Fibroblast of villous mesenchyme (primary cell): ENCODE data around the gene CYP2W1. TPM values are rescaled to one million over a fixed set of nuclear protein-coding genes. Genes with fewer than 3 reads are reported as not detected.

ENCODE experiments used
- DNase-seq: peaks from one replicate; pipeline ENCODE4 v3.0.0-alpha.2; 2010; ENCODE audit warnings: low read depth
- H3K4me3 ChIP-seq: 2 replicates; pipeline ENCODE4 v1.5.1; 2011; ENCODE audit warnings: low read depth, mild to moderate bottlenecking, low read length
- total RNA-seq: library from RNA; depleted of rRNA; stranded (reverse); fragments of >200 nt; gene quantifications from 2 replicates; pipeline ENCODE4 v1.2.3, GENCODE V29; 2012
- TF ChIP-seq, protein P1 (sequence below): IDR thresholded peaks from 2 replicates; pipeline ENCODE4 v1.5.1; 2012; ENCODE audit warnings: low read depth, mild to moderate bottlenecking, low read length; ENCODE audit not compliant: insufficient read depth

Gene CYP2W1
- total RNA-seq, 1 donor: under 0.01 TPM

DNA sequence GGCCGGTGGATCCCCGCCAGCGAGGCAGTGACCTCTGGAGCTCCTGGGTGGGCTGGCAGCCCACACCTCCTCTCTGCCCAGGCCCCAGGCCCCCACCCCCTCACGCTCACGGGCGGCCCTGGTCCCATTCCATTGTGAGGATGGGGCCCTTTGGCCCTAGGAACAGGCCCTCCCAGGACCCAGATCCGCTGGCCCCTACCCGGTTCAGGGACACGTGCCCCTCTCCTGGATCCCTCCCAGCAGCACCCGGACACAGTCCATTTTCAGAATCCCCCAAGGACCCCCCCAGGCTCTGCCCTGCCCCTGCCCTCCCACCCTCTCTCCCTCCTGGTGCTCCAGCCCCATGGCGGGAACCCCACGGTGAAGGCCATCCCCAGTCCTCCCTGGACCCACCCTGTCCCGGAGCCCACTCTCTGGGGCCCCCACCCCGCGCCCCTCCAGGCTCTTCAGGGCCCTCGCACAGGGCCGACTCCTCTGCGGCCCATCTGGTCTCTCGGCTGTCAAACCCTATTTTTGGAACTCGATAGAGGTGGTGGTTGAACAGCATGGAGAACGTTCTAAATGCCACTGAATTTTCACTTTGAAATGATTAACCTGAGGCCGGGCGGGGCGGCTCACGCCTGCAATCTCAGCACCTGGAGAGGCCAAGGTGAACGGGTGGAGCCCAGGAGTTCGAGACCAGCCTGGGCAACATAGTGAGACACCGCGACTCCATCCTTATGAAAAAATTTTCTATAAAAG is 36.6 kb upstream of the CYP2W1 start:
- no peak overlapping the region for H3K4me3 ChIP-seq
- TF ChIP-seq, protein P1, sequence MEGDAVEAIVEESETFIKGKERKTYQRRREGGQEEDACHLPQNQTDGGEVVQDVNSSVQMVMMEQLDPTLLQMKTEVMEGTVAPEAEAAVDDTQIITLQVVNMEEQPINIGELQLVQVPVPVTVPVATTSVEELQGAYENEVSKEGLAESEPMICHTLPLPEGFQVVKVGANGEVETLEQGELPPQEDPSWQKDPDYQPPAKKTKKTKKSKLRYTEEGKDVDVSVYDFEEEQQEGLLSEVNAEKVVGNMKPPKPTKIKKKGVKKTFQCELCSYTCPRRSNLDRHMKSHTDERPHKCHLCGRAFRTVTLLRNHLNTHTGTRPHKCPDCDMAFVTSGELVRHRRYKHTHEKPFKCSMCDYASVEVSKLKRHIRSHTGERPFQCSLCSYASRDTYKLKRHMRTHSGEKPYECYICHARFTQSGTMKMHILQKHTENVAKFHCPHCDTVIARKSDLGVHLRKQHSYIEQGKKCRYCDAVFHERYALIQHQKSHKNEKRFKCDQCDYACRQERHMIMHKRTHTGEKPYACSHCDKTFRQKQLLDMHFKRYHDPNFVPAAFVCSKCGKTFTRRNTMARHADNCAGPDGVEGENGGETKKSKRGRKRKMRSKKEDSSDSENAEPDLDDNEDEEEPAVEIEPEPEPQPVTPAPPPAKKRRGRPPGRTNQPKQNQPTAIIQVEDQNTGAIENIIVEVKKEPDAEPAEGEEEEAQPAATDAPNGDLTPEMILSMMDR: no peak
- no peak for DNase-seq

DNA sequence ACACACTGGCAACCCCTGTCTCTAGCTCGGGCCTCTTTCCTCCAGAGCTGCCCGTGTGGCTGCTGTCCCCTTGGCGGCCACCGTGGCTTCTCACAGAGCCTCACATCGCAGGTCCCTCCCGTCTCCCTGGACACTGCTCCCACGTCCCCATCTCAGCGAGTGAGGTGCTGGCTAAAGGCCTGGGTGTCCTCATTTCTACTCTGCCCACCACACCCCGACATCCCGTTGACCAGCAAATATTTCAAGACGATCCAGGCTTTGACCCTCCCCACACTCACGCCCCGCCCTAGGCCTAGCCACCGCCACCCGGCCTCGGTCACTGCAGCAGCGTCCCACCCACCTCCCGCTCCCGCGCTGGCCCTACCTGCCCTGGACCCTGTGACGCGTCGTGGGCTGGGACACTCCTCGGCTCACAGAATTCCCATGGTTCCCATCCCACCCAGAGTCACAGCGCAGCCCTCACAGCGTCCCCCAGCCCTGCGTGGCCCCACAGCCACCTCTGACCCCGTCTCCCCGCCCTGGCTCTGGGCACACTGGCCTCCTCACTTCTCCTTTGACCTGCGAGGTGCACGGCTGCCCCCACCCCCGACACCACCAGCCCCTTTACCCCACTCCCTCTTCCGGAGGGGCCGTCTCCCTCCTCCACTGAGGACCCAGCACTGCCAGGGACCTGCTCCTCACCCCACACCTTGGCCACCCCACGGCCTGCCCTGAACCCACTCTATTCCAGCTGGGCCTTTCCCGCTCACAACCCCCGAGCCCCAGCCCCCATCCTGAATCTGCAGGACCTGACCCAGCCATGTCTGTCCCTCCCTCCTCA is 35.4 kb upstream of the CYP2W1 start:
- TF ChIP-seq, protein P1: no peak
- DNase-seq: no peak
- no peak overlapping the region for H3K4me3 ChIP-seq

DNA sequence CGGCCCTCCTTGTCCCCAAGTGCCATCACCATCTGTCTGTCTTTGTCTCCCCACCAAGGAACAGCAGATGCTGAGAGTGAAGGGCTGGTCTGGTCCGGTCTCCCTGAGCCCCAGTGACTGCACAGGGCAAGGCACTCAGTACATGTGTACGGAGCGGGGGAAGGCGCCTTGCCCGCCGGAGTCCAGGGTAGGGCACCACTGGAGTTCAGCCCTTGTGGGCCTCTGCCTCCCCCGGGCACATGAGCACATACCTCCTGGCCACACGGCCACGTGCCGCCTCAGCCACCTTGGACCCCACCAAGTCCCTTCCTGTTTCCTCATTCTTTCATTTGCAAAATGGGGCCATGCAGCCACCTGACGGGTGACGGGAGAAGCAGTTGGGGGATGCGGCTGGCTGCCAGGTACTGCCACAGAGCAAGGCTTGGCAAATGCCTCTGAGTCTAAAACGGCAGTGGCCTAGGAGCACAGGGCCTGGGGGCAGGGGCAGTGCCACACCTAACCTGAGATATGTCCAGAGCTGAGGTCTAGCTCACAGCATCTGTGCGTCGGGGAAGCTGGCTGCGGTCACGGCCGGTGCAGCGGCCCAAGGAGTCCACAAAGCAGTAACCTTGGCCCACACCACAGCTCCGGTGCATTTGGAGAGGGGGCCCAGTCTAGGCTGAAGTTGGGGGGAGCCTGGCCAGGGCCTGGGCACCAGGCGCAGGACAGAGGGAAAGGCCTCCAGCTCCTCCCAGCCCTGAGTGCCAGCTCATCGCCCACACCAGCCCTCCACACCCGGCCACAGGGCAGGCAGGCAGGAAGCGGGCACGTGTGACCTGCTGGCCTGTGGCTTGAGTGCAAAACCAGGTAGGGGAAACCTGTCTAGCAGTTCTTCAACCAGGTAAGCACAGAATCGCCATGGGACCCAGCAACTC is 33.7 kb upstream of the CYP2W1 start:
- H3K4me3 ChIP-seq: no peak overlapping the region
- no peak for DNase-seq
- TF ChIP-seq, protein P1: no peak

DNA sequence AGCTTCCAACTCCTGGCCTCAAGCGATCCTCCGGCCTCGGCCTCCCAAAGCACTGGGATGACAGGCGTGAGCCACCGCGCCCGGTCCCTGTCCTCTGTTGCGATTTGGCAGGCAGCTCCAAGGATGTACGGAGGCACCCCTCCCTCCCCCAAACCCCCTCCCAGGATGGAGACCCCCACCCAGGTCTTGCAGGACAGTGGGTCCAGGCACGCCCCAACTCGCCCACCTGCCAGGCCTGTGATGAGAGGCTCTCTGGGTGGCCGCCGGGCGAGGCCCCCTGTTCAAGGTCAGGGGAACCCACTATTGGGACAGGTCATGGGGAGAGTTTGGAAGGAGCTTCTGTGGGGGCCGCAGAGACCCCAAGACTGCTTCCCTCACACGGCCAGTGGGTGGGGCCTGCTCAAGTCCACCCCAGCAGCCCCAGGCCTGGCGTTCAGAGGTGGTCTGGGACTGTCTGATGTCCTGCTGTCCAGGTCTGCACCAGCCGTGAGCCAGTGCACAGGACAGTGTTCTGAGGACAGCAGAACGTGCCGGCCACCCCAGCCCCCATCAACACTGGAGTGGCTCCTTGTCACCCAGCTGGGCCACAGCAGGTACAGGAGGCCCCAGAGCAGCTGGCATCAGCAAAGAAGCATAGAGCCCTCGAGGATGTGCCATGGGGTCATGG is 31.0 kb upstream of the CYP2W1 start:
- no peak overlapping the region for H3K4me3 ChIP-seq
- TF ChIP-seq, protein P1: no peak
- DNase-seq: no peak

DNA sequence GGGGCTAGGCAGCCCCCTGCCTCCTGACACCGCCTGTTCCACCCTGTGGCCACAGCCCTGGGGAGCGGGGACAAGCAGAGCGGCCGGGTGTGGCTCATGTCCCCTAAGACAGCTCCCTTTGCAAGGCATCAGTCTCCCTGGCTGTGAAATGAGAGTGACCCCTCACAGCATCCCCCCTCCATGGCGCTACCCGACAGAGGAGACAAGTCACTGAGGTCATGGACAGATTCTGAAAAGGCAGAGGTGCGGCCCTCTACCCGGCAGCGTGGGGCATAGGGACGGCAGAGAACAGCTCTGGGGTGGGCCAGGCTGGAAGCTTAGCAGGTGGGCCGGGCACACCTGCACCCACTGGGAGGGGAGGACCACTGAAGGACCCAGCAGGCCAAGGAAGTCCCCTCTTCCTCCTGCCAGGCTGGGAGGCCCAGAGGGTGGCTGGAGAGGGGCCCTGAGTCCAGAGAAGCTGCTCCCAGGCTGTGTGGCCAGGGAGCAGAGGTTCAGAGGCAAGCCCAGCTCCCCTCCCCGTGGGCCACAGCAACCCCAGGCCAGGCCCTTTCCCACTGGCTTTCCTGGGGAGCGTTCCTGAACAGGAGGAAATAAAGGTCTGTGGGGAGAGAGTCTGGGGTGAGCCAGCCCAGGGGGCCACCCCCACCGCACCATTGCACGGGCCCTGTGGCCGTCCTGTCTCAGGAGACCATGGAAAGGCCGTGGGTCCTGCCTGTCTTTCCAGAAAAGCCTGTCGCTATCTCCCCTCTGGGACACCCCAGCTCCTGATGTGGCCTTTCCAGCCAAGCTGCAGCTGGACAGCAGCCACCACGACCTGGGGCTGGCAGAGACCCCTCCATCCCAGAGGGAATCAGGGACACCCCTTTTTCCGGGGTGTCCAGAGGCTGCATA is 30.2 kb upstream of the CYP2W1 start:
- no peak overlapping the region for H3K4me3 ChIP-seq
- TF ChIP-seq, protein P1: no peak
- no peak for DNase-seq
